Motor neuron (in vitro differentiated cells): ENCODE data around the gene NSG2. TPM values are rescaled to one million over a fixed set of nuclear protein-coding genes. Genes with fewer than 3 reads are reported as not detected.
"Not testable (repeated sequence)": the region's sequence is repeated elsewhere in the genome, so short reads cannot be mapped to it uniquely, and the experiment has no call there.

Experiments
- ATAC-seq, 8 experiments: fragments of 200-7000 bp; cut with Tn5 transposase; replicated peaks in 6 of 8; 2 replicates each; pipeline ENCODE4 v1.8.0; 2021; ENCODE audit warnings: mild to moderate bottlenecking in 8 of 8, moderate library complexity in 8 of 8
- H3K27ac ChIP-seq, 2 donors: fragments of 250-450 bp; sonication (Bioruptor Pico); 2 replicates each; pipeline ENCODE4 v1.9.0; 2021; ENCODE audit warnings: antibody characterized with exemption in 2 of 2, mild to moderate bottlenecking in 2 of 2, moderate library complexity in 1 of 2
- H3K4me1 ChIP-seq, 2 donors: fragments of 250-450 bp; sonication (Bioruptor Pico); replicated peaks in 1 of 2; 2 replicates each; pipeline ENCODE4 v1.6.1; 2021; ENCODE audit warnings: antibody characterized with exemption in 2 of 2, mild to moderate bottlenecking in 2 of 2, moderate library complexity in 1 of 2
- H3K4me3 ChIP-seq, 5 donors: fragments of 250-450 bp; sonication (Bioruptor Pico); 2 replicates each; pipeline ENCODE4 v1.9.0; 2021; ENCODE audit warnings: antibody characterized with exemption in 5 of 5, mild to moderate bottlenecking in 5 of 5, moderate library complexity in 4 of 5
- WGBS, 10 experiments: fragments of 450-650 bp; shearing (Covaris generic); methylation state at CpG; one replicate each; pipeline ENCODE4 v1.0.0; 2022; 5-methylcytosine and 5-hydroxymethylcytosine counted together
- in situ Hi-C, 9 experiments: fragments of 400-800 bp; cut with MboI; loops; one replicate each; pipeline ENCODE4 v1.15.0; 2021; ENCODE audit warnings: low sequenced_read_pairs in 9 of 9, low pct_unique_long_range_greater_than_20kb in 2 of 9; ENCODE audit not compliant: unreplicated experiment in 9 of 9
- total RNA-seq, 8 experiments: library from RNA; unstranded; fragments of 300-600 nt; gene quantifications; 2 replicates each; pipeline versions ENCODE4 v1.2.3 to v1.2.4, GENCODE V29; 2022

Gene NSG2
- total RNA-seq, 8 experiments from 2014 or later = 0.51 to 186 (median 119) TPM; not detected in 1

GRCh38 chr5:174093123-174093522, 47.6 kb downstream of the NSG2 start:
- Histone ChIP-seq H3K4me3 (no peak overlapping the region), H3K4me1 (no peaks in the 10 kb centered on the region), H3K27ac (no peak overlapping the region)
- WGBS, 10 experiments = 0 to 87% (median 35%) methylated on average over 1 to 5 of the region's 5 CpGs; no CpG with 5 or more reads in 4 of the 10 experiments
- ATAC-seq = peak in 2 of 8 experiments; percentile 58 to 59
- in situ Hi-C loops = no loop called here

DNA sequence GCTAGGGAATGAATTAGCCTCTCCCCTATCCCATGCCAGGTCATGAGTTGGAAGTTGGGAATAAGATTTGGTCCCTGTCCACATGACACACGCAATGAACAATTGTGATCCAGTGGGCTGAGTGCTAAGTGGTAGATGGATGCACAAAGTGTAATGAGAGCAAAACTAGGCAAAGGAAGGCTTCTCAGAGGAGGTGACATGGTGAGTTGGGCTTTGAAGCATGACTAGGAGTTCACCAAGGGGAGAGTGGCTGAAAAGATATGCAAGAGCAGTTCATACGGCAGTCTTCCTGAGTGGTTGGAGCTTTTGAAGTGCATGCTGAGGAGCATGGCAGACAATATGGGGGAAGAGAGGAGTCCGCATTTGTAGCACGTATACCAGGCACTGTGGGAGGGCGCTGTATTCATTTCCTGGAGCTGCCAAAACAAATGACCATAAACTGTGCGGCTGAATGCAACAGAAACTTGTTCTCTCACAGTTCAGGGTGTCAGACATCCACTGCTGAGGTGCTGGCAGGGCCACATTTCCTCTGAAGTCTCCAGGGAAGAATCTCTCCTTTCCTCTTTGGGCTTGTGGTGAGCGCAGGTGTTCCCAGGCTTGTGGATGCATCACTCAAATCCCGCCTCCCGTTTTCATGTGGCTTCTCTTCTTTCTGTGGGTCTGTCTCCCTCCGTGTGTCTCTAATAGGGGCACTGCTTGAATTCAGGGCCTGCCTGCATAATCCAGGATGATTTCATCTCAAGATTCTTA, 49.5 kb downstream of the NSG2 start:
- H3K27ac ChIP-seq = no peak overlapping the region
- H3K4me3 ChIP-seq = no peak overlapping the region
- 0 to 83% (median 62%) methylated on average over 1 to 7 of the region's 10 CpGs; no CpG with 5 or more reads in 2 of the 10 experiments for WGBS, 10 experiments
- in situ Hi-C loops = no loop called here
- H3K4me1 ChIP-seq = no peaks in the 10 kb centered on the region
- no peak for ATAC-seq

DNA sequence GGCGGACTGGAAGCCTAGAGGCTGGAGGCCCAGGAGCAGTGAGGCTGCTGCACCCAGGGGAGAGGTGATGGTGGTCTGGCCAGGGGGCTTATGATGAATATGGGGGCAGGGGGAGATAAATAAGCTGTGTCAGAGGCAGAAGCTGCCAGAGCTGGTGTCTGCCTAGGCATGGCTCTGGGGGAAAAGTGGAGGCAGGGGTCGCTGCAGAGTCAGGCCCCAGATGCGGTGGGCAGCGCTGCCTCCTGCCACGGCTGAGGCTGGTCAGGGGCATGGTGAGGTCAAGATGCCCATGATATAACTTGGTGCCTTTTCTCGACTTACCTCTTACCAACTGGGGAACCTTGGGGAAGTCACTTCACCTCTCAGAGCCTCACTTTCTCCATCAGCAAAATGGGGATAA, 51.1 kb downstream of the NSG2 start:
- in situ Hi-C loops = no loop called here
- no peak overlapping the region for H3K4me3 ChIP-seq
- no peak overlapping the region for H3K27ac ChIP-seq
- no peak for ATAC-seq
- H3K4me1 ChIP-seq = no peaks in the 10 kb centered on the region
- WGBS, 10 experiments = 10 to 100% (median 69%) methylated on average over 1 to 4 of the region's 6 CpGs; no CpG with 5 or more reads in 6 of the 10 experiments

GRCh38 chr5:174097486-174098185, 52.1 kb downstream of the NSG2 start:
- WGBS, 10 experiments = 0 to 80% (median 63%) methylated on average over 1 to 4 of the region's 4 CpGs; no CpG with 5 or more reads in 7 of the 10 experiments
- in situ Hi-C loops = no loop called here
- Histone ChIP-seq H3K27ac (no peak overlapping the region), H3K4me3 (no peak overlapping the region), H3K4me1 (no peaks in the 10 kb centered on the region)
- peak in 2 of 8 experiments; percentile 65 to 71 for ATAC-seq

DNA sequence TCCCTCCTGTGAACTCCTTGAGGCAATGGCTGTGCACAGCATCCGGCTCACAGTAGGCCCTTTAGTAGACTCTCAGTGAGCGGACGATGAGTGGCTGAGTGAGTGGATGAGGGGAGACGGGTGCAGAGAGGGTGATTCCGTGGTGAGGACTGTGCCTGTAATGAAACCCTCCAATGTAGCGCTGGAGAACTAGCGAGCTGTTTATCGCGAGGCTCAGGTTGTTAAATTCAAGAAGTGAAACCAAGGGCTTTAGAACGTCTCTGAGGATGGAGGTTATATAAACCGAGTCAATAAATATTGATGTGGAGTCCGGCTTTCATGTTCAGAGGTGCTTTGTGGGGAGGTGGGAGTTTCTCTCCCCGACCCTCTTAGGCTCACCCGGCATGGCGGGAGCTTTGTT, 53.2 kb downstream of the NSG2 start:
- in situ Hi-C loops = no loop called here
- Histone ChIP-seq H3K4me1 (no peaks in the 10 kb centered on the region), H3K4me3 (no peak overlapping the region), H3K27ac (no peak overlapping the region)
- no peak for ATAC-seq
- WGBS, 10 experiments = 27 to 92% (median 69%) methylated on average over 2 to 9 of the region's 15 CpGs; no CpG with 5 or more reads in 5 of the 10 experiments

DNA sequence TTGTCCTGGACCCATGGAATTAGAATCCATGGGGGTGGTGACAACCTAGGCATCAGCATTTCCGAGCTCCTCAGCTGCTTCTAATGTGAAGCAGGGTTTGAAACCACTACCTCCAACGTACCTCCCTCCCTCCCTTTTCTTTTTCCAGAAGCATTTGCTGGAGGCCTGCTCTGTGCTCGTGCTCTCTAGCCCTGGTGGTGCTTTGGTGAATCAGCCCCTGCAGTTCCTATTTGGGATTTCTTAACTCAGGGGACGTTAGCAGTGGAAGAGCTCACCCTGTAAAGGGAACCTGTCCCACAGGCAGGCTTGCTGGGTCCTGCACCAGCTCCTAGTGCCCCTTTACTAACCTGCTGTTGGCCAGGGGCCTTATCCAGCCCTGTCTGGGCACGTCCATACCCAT, 55.0 kb downstream of the NSG2 start:
- H3K27ac ChIP-seq = no peak overlapping the region
- no peak for ATAC-seq
- no peak overlapping the region for H3K4me3 ChIP-seq
- no peaks in the 10 kb centered on the region for H3K4me1 ChIP-seq
- WGBS, 10 experiments = 0 to 60% (median 33%) methylated on average over 1 to 5 of the region's 5 CpGs; no CpG with 5 or more reads in 6 of the 10 experiments
- in situ Hi-C loops = no loop called here

DNA sequence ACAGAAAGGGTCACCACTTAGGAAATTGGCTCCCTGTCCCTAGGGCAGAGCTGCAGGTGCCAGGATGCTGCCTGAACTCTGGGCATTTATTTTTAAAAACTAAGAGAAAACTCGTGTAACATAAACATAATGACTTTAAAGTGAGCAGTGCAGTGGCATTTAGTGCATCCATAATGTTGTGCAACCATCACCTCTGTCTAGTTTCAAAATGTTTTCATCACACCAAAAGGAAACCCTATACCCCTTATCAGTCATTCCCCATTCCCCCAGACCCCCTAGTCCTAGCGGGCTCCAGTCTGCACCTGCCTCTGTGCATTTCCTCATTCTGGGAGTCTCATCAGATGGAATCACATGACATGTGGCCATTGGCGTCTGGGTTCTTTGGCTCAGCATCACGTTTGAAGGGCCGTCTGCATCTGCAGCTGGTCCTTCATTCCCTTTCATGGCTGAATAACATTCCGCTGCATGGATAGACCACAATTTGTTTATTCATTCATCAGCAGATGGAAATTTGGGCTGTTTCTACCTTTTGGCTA, 55.8 kb downstream of the NSG2 start:
- peak in 1 of 8 experiments; percentile 41 for ATAC-seq
- H3K4me3 ChIP-seq = no peak overlapping the region
- no peaks in the 10 kb centered on the region for H3K4me1 ChIP-seq
- in situ Hi-C loops = no loop called here
- no peak overlapping the region for H3K27ac ChIP-seq
- 0 to 100% (median 49%) methylated on average over 1 to 5 of the region's 6 CpGs; no CpG with 5 or more reads in 2 of the 10 experiments for WGBS, 10 experiments

DNA sequence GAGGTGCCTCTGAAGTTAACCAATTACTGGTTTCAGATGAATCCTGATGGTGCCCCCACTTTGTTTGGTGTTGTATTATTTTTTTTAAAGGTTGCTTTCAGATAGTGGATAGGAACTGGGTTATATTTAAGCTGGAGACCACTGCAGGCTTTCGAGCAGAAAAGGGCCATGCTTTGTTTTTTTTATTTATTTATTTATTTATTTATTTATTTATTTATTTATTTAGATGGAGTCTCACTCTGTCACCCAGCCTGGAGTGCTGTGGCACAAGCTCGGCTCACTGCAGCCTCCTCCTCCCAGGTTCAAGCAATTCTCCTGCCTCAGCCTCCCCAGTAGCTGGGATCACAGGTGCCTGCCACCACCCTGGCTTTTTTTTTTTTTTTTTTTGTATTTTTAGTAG, 57.1 kb downstream of the NSG2 start:
- ATAC-seq, H3K4me3 ChIP-seq, H3K27ac ChIP-seq, H3K4me1 ChIP-seq, in situ Hi-C loops: not testable (repeated sequence)
- WGBS, 10 experiments = 6 to 100% (median 65%) methylated on average over 1 to 2 of the region's 2 CpGs; no CpG with 5 or more reads in 2 of the 10 experiments

DNA sequence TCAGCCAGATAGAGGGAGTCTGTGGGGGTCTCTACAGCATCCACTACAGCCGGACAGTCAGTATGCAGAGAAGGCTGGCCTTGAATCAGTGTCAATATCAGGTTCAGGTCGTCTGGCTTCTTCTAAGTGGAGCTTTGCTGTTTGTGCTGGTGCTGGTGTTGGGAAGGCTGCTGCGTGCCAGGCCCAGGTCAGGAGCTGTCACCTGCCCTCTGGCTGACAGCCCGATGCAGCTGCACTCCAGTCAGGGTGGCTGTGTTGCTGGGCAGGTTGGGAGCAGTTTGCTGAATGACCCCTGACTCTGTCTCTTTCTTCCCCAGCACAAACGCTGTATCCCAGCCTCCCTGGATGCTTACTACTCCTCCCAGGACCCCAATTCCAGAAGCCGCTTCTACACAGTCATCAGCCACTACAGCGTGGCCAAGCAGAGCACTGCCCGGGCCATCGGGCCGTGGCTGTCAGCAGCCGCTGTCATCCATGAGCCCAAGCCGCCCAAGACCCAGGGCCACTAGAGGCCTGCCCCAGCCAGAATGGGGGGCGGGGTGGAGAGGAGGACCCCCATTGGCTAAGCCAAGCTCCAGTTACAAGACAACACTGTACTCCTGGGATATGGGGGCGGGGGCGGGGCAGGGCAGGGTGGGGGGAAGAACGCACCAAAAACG, 61.6 kb downstream of the NSG2 start:
- in situ Hi-C loops = no loop called here
- H3K27ac ChIP-seq = no peak overlapping the region
- H3K4me3 ChIP-seq = no peak overlapping the region
- H3K4me1 ChIP-seq = peaks cover 15 to 17% of the 10 kb centered on the region in 2 donors
- ATAC-seq = peak in 4 of 8 experiments; percentile 20 to 56 (median 42)
- WGBS, 10 experiments = 0 to 100% (median 30%) methylated on average over 1 to 9 of the region's 17 CpGs; no CpG with 5 or more reads in 2 of the 10 experiments

DNA sequence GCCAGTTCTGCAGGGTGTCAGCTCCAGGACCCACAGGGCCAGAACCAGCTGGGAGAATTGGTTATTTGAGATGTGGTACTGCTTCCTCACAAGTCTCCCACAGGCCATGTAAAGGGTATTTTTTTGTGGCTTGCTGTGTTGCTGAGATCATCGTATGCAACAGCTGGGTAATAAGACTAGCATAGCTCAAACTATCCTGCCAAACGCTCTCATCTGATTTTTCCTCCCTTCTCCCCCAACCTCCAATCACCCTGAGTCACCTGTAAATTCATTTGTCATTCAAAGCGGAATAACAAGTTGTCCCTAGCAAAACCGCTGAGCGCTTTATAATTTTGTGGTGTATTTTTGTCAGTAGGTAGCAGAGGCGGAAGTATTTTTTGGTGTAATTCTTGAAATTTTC, 63.2 kb downstream of the NSG2 start:
- ATAC-seq = peak in 2 of 8 experiments; percentile 45 to 57
- peaks cover 15 to 17% of the 10 kb centered on the region in 2 donors for H3K4me1 ChIP-seq
- H3K4me3 ChIP-seq = no peak overlapping the region
- H3K27ac ChIP-seq = no peak overlapping the region
- in situ Hi-C loops = no loop called here
- WGBS, 10 experiments = 0 to 100% (median 85%) methylated on average over 1 to 6 of the region's 6 CpGs

DNA sequence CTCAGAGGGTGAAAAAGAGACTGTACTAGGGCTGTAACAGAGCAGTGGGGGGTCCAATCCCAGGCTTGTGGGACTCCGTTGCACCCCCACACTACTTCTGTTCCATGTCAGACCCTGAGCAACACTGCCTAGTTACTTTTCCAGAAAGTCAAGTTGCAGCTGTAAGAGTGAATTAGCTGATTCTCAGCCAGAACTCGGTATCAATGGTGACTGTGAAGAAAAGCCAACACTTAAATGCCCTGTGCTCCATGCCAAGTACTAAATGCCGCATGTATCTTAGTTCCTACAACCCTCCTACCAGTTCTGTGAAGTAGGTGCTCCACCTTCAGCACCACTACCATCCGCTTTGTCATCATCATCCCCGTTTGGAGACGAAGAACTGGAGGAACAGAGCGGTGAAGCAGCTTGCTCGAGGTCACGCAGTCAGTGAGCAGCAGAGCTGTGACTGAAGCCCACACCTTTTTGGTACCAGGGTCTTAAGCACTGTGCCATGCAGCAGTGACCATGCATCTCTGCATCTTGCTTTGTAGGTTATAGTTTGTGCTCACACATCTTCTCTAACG, 64.3 kb downstream of the NSG2 start:
- in situ Hi-C loops = no loop called here
- H3K27ac ChIP-seq = no peak overlapping the region
- no peak overlapping the region for H3K4me3 ChIP-seq
- WGBS, 10 experiments = 0 to 94% (median 80%) methylated on average over 1 to 7 of the region's 10 CpGs
- no peak for ATAC-seq
- H3K4me1 ChIP-seq = peaks cover 15 to 17% of the 10 kb centered on the region in 2 donors

DNA sequence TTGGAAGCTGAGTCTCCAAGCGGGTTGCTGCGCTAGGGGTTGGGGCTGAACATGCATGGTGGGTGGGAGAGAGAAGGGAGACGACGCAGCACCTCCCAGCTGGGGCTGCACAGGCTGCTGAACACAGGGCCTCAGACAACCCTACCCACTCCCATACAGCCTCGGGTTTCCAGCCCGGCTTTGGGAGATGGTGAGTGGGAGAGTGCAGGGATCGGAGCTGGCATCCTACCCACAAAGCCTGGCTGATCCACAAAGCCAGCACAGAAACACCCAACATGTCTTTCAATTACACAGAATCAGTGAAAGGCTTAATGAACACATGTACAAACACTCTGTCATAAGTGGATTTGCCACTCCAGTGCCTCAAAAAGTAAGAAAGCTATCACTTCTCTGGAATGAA, 64.8 kb downstream of the NSG2 start:
- WGBS, 10 experiments = 19 to 100% (median 100%) methylated on average over 1 to 3 of the region's 7 CpGs; no CpG with 5 or more reads in 7 of the 10 experiments
- ATAC-seq = no peak
- H3K4me1 ChIP-seq = peaks cover 15 to 17% of the 10 kb centered on the region in 2 donors
- H3K4me3 ChIP-seq = no peak overlapping the region
- no peak overlapping the region for H3K27ac ChIP-seq
- in situ Hi-C loops = no loop called here
